HG03457 (cell line): Measurements from ENCODE around the gene MSANTD2.

Experiments used
- ATAC-seq: cut with Tn5 transposase; IDR thresholded peaks from one replicate; pipeline ENCODE4 v1.9.1; 2021; ENCODE audit warnings: moderate number of reproducible peaks; ENCODE audit not compliant: unreplicated experiment

MSANTD2 gene

DNA sequence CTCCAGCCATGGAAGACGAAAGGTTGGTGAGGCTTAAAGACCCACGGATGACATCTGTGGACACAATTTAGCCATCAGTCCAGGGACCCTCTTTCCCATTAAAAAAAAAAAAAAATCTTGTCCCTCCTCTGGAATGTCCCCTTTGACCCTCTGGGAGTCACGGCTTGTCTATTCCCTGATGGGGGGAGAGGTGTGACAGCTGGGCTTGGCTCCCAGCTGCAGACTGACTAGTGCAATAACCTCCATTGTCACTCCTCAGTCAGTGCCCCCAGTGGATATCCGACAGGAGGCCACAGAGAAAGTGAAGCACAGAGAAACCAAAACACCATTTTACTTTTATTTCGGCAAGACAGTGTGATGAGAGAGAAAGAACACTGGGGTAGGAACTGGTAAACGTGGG, 45.5 kb downstream of the MSANTD2 start:
- no peak for ATAC-seq

DNA sequence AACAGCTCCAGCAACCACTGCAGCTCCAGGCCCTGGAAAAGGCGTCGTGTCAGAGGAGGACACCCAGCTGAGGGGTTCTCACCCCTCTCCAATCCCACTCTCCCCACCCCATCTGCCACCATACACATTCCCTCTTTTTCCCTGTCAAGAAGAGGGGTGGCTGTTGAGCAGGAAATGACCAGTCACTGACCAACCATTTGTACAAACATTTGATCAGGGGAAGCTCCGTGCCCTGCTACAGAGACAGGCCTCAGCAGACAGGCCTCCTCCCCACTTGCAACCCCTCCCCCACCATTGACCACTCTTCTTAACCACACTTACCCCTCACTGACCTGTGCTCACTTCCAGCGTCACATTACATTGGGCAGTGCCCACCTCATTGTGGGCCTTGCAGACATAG, 45.9 kb downstream of the MSANTD2 start:
- no peak for ATAC-seq

DNA sequence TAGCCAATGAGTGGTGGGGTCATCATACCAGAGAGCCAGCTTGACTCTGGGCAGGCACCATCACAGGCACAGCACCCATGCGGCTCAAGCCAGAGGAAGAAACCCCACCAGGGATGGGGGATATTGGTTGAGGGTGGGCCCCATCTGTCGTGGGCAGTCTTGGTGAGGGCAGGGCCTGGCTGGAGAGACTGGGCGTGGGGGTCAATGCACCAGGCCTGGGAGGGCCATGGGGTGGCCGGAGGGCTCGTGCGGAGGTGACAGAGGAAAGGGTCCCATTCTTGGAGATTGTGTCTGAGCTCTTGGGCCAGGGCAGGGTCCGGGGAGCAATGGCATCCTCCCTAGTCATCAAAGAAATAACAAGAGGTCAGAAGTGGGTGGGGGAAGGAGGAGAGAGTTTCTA, 46.6 kb downstream of the MSANTD2 start:
- no peak for ATAC-seq

DNA sequence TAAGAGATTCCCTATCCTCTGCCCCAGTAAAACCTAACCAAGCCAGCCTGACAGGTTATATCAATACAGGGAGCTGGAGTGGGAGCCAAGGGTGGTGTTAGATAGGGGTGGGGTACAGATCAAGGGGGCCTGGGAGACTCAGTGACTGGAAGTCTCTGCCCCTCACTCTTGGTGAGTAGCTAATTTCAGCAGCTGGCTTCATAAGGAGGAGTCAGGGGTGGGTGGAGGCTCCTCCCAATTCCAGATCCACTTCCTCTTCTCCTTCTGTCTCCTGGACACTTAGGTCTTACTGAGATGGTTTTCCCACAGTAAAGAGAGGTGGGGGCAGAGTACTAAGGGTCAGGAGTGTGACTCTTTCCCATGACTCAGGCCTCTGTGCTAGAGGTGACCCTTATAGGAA, 47.0 kb downstream of the MSANTD2 start:
- no peak for ATAC-seq

DNA sequence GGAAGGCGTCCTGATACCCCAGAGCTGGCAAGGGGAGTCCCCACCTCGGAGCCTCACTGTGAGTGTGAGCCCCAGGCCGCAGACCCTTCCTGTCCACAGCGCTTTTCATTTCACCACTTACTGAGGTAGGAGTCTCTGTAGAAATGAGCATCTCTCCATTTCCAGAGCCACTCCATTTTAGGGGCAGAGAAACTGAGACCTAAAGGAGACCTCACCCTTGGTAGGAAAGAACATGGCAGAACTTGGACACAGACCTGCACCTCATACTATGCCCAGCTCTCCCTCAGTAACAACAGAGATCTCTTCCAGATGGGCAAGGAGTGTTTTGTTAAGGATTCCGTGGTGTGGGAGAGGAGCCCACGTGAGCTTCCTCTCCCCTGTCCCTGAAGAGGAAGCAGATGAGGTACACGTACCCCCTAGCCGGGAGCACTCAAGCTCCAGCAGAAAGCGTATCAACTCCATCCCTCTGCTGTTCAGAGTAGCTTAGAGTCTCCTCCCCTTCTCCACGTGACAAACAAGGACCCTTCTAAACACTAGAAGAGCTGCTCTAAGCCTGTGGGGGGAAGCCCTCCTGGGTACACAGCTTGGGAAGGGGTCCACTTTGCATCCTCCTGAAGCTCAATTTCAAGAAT, 47.6 kb downstream of the MSANTD2 start:
- ATAC-seq = no peak

DNA sequence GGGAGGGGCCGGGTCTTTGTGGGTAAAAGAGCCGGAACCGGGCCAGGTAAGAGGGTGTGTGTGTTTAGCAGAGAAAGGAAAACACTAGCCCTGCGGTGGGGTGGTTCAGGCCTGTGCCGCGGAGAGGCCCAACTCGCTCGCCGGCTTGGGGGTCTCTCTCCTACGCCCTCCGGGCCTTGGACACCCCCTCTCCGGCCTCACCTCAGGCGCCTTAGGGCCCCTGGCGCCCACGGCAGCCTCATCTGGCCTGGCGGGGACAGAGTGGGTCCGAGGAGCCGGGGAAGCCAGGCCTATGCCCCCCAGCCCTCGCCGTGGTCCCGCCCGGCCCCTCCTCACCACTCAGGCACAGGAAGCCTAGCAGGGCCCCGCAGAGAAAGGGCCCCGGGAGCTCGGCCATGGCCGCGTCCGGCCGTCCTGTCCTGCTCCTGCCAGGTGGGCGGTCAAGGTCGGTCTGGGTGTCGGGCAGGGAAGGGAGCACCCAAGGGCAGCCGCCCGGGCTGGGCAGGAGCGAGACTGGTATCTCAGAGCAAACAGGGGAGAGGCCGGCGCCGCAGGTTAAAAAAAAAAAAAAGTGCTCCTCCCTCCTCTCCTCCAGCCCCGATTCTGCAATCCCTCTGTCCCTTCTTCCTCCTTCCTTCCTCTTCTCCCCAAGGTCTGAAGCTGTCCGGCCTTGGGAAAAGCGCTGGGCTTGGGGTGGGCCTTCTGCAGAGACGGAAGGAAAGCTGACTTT, 48.3 kb downstream of the MSANTD2 start, which contains the start of gene VSIG2:
Gene VSIG2 (minus strand): TSS at position 515 of the 730 bp plus-strand sequence. CDS start 118 bp downstream, at position 397.
- ATAC-seq = no peak

DNA sequence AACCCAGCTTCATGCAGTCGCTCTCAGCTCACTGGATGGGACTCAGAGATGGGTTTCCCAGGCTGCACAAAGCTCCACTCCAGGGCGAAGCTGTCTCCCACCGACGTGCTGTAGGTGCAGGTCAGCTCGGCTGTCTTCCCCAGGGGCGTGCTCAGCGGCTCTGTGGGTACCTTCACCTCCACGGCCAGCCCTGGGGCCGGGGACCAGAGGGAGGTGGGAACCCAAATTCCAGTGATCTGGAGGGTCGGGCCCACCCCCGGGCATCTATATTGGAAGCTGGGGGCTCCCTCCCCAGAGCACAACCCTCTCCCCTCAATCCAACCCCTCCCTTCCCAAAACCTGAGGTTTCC, 48.8 kb downstream of the MSANTD2 start:
- ATAC-seq = no peak

DNA sequence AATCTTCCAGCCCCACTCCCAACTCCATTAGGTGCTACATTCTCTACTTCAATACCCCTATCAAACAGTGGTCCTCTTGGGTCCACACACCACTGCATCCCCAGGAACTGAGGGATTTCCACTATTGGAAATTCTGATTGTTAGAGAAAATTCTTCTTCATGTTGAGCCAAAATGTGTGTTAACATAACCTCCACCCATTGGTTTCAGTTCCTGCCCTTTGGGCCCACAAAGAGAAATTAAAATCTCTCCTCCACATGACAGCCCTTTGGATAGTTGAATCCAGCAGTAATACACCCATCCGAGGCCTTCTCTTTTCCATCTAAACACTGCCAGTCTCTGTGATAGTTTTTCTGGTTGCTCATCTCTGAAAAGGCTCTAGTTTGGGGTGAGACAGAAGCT, 50.3 kb downstream of the MSANTD2 start:
- no peak for ATAC-seq

DNA sequence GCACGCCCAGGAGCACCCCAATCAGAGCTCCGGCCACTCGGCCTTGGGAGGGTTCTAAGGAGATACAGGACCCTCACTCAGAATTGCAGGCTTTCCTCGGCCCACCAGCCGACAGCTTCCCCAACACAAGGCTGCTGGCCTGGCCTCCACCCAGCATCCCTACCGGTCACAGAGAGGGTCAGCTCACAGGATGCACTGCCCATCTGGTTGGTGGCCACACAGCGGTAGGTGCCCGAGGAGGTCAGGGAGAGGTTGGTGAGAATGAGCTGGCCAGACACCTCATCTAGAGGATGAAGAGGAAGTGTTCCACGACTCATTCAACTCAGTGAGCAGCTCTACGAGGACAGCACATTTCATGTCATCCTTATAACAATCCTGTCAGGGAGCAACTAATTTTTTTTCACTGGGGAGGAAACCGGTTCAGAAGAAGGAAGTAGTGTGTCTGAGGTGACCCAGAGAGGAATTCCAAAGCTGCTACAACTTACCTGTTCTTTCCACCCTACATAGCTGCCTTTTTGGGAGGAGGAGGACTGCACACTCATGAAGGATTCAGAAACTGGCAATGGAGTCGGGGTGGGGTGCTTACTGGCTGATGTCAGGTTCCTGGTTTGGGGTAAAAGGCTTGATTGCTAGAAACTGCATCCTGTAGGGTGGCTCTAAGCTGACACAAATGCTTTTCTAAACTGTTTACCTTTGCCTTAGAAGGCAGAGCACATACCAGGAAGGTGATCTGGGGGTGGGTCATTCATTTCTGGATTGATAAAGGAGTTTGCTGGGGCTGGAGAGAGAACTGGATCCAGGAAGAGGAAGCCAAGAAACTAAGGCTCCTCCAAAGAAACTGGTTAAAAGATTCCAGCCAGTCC, 51.5 kb downstream of the MSANTD2 start:
- ATAC-seq = no peak

DNA sequence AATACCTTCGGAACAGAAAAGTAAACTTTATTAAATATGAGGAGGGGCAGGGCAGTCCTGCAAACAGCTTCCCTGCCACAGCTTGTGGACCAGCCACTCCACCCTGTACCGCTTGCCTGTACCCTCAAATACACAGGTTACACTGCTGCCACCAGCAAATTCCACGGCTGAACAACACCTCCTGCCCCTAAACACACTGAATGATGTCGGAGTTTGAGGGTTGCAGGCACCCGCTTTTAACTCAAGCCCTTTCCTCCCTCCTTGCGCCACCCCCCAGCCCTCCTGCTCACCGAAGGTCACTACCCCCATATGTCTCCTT, 52.1 kb downstream of the MSANTD2 start:
- no peak for ATAC-seq

DNA sequence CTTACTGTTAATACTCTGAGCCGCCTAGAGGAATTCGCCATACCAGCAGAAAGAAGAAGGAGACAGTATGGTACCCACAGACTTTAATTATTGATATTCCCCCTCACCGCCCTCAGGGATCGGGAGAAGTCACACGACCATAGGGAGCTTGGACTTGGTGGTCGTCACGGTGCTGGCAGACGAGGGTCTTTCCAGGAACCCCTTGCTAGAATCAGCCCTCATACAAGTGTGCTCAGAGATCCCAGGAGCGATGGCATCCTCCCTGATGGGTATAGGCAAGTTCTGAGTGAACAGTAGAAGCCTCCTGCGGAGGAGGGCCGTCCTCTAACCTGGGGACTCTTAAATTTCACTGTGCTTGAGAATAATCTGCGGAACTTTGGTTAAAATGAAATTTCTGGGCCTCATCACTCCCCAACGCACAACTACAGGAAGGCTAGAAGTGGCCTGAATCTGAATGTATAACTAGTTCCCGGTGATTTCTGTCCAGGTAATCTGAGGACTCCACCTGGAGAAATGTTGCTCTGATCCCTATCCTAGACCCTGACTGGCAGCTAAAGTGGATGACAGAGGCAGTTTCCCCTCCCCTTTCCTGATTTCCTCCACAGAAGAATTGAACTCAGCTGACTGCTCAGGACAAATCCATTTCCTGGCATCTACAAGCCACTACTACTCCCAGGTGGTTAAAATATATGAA, 52.7 kb downstream of the MSANTD2 start:
- ATAC-seq = no peak

DNA sequence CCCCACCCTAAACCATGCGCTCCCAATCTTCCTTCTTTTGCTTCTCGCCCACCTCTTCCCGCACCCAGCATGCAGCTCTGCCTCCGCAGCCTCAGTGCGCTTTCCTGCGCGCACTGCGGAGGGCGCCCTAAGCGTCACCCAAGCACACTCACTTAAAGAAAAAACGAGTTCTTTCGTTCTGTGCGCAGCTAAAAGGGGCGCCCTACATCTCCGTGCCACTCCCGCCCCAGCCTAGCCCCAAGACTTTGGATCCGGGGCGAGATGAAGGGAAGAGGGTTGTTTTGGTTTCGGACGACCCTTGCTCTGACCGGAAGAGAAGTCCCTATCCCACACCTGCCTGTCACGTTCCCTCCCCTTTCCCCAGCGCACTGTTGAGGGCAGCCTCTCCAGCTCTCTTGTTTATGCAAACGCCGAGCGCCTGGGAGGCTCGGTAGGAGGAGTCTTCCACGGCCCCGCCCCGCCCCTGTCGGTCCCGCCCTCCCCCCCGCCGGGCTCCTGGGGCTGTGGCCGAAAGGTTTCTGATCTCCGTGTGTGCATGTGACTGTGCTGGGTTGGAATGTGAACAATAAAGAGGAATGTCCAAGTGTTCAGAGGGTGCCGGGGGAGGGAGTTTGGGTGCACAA, 53.5 kb downstream of the MSANTD2 start:
- ATAC-seq = peak; percentile 91

DNA sequence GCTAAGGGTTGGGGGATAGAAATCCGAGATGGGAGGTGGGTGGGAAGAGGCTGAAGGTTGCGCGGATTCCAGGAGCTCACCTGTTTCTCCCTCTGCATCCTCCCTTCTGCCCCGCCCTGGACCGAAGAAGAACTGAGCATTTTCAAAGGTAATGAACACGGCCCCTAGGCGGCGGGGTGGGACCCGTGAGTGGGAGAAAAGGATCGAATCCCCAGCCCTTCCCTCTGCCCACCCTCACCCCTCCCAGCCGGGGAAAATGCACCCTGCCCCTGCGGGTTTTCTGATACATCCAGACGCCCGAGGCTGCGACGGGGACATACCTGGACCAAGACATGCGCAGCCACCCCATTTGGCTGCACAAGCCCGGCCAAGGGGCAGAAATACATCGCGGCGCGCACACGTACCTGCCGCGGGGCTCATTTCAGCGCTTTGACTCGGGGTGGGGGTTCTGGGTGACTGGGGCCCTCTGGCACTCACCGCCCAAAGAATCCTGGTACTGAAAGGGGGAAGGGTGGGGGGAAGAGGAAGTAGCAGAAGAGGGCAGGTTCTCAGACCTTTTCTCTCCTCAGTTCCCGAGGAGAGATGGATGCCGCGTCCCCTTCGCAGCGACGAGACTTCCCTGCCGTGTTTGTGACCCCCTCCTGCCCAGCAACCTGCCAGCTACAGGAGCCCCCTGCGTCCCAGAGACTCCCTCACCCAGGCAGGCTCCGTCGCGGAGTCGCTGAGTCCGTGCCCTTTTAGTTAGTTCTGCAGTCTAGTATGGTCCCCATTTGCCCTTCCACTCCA, 54.2 kb downstream of the MSANTD2 start:
- no peak for ATAC-seq

DNA sequence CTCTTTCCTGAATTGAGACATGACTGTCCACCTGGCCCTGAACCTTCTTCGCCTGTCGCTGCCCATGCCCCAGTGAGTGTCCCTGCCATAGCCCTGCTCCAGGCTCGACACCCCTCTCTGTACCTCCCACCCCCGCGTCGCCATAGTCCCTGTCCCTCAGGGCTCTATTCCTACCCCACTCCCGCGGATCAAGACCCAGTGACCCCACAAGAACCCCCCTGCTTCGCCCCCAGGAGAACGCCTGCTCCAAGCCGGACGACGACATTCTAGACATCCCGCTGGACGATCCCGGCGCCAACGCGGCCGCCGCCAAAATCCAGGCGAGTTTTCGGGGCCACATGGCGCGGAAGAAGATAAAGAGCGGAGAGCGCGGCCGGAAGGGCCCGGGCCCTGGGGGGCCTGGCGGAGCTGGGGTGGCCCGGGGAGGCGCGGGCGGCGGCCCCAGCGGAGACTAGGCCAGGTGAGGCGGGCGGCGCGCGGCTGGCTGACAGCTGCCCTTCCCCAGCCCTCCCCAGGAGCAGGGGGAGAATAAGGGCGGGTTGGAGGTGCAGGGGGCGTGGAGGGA, 54.9 kb downstream of the MSANTD2 start:
- ATAC-seq = no peak

DNA sequence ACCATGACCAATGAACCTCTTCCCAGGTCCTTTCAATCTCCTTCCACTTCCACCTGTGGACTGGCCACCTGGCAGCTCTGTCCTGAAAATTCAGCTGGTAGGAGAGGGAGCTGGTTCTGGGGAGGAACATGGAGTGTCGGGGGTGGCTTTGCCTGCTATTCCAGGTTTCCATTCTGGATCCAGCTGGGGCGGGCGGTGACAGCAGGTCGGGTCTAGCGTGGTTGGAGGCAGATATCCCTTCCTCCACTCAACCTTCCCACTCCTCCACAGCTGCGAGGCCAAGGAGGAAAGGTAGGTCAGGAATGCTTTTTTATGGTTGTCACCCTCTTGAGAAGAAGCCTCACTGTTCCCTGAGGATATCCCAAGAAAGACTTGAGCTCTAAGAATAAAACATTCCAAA, 57.2 kb downstream of the MSANTD2 start:
- ATAC-seq = no peak

DNA sequence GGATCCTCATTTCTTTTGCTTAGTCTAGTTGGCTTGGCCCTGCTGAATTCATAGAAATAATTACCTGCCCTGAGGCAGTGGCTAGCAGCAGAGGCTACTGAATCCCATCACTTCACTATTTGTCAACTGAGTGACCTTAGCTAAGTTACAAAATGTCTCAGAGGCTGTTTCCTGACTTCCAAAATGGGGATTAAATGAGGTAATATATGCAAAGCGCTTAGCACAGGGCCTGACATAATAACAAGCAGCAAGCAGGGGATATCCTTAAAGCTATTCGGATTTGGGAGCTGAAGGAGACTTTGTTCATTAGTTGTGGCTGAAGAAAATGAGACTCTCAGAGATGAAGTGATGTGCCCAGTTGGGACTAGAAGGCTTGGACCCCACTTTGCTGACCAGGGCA, 57.7 kb downstream of the MSANTD2 start:
- ATAC-seq = no peak

DNA sequence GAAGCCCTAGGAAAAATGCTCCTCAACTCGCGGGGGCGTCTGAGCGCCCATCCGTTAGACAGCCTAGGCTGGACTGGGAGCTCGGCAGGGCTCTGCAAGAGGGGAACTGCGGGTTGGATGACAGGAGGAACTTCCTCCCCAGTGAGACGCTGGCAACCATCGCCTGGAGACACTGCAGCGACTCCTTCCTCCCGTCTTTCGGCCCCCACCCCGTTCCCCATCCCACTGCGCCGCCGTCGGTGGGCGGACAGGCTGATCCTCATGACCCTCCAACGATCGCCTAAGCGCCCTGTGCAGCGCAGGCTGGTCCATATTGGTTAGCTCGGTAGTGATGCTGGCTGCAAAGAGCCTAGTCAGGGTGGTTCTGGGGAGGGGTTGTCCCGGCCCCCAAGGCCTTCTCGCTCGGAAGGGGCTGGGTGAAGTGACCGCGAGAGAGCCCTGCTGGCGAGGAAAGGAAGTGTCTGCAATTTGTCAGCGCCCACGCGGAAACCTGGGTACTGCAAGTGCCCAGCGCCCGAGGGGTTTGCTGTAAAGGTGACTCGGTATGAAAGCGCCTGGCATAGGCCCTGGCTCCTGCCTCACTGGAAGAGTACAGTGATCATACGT, 59.8 kb downstream of the MSANTD2 start:
- ATAC-seq = peak; percentile 35

DNA sequence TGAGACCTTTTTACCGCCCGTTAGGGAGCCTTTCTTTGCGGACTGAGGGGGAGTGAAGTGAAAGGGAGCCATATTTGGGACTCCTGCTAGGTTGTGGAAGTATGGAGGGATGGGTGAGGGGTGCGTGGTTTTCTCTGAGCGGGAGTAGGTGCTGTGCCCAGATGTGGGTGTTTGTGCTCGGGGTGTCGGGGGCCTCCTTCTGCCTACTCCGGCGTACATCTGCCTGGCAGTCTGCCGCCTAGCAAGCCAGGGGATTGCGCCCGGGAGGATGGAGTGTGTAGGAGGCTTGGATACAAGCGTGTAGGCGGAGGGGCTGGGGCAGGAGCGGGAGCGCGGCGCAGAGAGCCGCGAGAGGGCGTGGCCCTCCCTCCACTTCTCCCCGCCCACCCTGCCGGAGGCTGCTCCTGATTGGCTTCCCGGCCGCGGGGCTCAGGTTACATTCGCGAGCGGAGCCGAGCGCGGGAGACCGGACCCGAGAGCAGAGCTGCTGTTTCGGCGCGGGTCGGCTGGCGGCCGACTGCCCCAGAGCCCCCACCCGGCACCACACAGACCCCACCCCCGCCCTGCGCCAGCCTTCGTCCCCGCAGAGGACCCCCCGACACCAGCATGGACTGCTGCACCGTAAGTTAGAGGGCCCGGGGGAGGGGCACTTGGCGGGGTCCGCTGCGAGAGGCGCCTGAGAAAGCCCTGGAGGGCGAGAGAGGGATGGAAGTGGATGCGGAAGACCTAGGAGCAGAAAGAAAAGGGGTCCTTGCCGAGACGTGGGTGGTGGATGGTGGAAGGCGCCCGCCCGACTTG, 60.5 kb downstream of the MSANTD2 start, which contains the start of gene NRGN:
Gene NRGN (plus strand): TSS at position 464 of the 798 bp plus-strand sequence. CDS start 143 bp downstream, at position 607.
- ATAC-seq = peak; percentile 98
